Nephron (organoid): Measurements from ENCODE around the gene CFAP46.

Experiments used
- H3K27ac Mint-ChIP-seq, 3 experiments: 2 replicates each; pipeline ENCODE4 v1.8.0; 2020; ENCODE audit warnings: mixed read lengths in 3 of 3, mild to moderate bottlenecking in 2 of 3, moderate library complexity in 1 of 3
- H3K27me3 Mint-ChIP-seq: 2 replicates; pipeline ENCODE4 v1.8.0; 2021; ENCODE audit warnings: low read depth, mild to moderate bottlenecking, moderate library complexity, mixed read lengths
- H3K36me3 Mint-ChIP-seq: 2 replicates; pipeline ENCODE4 v1.8.0; 2020; ENCODE audit warnings: low read depth, mixed read lengths
- H3K4me1 Mint-ChIP-seq: 2 replicates; pipeline ENCODE4 v1.8.0; 2020; ENCODE audit warnings: mixed read lengths
- H3K4me3 Mint-ChIP-seq, 3 experiments: 2 replicates each; pipeline ENCODE4 v1.8.0; 2020; ENCODE audit warnings: mild to moderate bottlenecking in 3 of 3, mixed read lengths in 3 of 3, moderate library complexity in 2 of 3
- H3K9me3 Mint-ChIP-seq: 2 replicates; pipeline ENCODE4 v1.8.0; 2020; ENCODE audit warnings: mixed read lengths
- TF ChIP-seq, protein P1 (sequence below), 3 experiments: fragments of 200-600 bp; sonication (generic); IDR thresholded peaks; one replicate each; pipeline ENCODE4 v1.5.0; 2021; ENCODE audit warnings: antibody characterized with exemption in 3 of 3; ENCODE audit not compliant: unreplicated experiment in 3 of 3

CFAP46 gene

DNA sequence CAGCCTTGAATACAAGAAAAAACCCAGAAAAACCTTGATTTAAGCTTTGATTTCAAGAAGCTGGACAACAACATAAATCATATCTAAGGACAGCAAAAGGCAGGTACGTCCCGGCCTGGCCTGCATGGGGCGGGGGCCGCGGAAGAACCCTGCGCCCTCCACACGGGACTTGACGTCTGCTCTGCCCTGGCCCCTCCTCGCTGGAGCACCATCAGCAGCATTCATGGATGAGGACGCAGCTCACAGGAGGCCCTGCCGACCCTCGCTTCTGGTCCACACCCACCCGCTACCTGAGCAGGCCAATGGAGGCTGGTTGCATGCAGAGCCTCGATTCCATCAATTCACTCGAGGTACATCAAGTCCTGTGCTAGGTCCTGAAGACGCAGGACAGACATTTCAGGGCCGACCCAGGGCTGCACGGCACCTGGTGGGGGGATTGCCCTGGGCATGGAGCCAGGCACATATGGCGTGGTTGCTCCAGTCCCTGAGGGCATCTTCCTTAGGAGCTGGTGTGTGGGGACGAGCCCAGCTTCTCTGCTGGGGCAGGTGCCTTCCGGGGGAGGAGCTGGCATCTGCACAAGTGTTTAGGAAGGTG, 93.3 kb downstream of the CFAP46 start:
- H3K27ac Mint-ChIP-seq: no peak overlapping the region
- TF ChIP-seq, protein P1, sequence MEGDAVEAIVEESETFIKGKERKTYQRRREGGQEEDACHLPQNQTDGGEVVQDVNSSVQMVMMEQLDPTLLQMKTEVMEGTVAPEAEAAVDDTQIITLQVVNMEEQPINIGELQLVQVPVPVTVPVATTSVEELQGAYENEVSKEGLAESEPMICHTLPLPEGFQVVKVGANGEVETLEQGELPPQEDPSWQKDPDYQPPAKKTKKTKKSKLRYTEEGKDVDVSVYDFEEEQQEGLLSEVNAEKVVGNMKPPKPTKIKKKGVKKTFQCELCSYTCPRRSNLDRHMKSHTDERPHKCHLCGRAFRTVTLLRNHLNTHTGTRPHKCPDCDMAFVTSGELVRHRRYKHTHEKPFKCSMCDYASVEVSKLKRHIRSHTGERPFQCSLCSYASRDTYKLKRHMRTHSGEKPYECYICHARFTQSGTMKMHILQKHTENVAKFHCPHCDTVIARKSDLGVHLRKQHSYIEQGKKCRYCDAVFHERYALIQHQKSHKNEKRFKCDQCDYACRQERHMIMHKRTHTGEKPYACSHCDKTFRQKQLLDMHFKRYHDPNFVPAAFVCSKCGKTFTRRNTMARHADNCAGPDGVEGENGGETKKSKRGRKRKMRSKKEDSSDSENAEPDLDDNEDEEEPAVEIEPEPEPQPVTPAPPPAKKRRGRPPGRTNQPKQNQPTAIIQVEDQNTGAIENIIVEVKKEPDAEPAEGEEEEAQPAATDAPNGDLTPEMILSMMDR (IDR thresholded peaks at IDR 0.05; ENCODE audit: unreplicated experiment in 3 of 3): no peak
- peaks cover 15% of the 10 kb centered on the region for H3K9me3 Mint-ChIP-seq
- peaks cover 23% of the 10 kb centered on the region for H3K27me3 Mint-ChIP-seq
- H3K4me3 Mint-ChIP-seq: no peak overlapping the region
- H3K36me3 Mint-ChIP-seq: no peaks in the 10 kb centered on the region
- peaks cover 7% of the 10 kb centered on the region for H3K4me1 Mint-ChIP-seq

DNA sequence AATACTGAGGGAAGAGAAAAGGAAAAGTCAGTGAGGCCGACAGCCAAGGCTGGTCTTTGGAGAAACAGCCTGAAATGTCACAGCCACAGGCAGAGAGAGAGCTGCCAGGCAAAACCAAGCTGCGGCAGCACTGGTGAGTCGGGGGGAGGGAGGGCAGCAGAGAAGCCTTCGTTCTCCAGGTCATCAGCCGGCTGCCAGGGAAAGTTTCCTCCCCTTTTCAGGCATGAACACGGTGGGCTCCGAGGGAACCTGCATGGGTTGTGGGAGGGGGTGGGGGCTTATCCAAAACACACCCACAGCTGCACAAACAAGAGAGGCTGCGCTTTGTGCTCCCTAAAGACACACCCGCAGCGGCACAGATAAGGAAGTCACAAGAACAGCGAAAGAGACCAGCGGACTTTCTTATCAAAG, 94.1 kb downstream of the CFAP46 start:
- peaks cover 7% of the 10 kb centered on the region for H3K4me1 Mint-ChIP-seq
- H3K27ac Mint-ChIP-seq: no peak overlapping the region
- H3K4me3 Mint-ChIP-seq: no peak overlapping the region
- peaks cover 10% of the 10 kb centered on the region for H3K9me3 Mint-ChIP-seq
- H3K36me3 Mint-ChIP-seq: no peaks in the 10 kb centered on the region
- peaks cover 19% of the 10 kb centered on the region for H3K27me3 Mint-ChIP-seq
- TF ChIP-seq, protein P1 (IDR thresholded peaks at IDR 0.05; ENCODE audit: unreplicated experiment in 3 of 3): no peak

DNA sequence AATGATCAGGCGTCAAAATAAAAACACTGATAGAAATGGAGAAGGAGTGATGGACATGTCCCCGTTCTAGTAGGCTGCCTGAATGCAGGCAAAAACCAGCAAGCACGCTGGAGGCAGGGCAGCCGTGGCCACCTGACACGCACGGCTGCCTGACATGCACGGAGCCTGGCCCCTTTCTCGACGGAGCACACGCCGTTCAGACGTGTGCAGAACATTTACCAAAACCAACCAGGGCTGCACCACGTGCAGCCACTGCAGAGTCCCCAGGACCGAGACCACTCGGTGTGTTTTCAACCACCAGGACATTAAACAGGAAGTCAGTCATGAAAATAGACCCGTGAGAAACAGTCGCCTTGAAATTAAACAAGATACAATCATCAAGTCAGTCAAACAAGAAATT, 94.5 kb downstream of the CFAP46 start:
- TF ChIP-seq, protein P1 (IDR thresholded peaks at IDR 0.05; ENCODE audit: unreplicated experiment in 3 of 3): no peak

GRCh38 chr10:132847416-132847777, 95.0 kb downstream of the CFAP46 start:
- Mint-ChIP-seq H3K27ac (no peak overlapping the region), H3K27me3 (peaks cover 20% of the 10 kb centered on the region), H3K4me1 (peaks cover 7% of the 10 kb centered on the region), H3K4me3 (no peak overlapping the region), H3K9me3 (peaks cover 13% of the 10 kb centered on the region), H3K36me3 (no peaks in the 10 kb centered on the region)
- TF ChIP-seq, protein P1 (IDR thresholded peaks at IDR 0.05; ENCODE audit: unreplicated experiment in 3 of 3): no peak

More for the DNA sequence above, 94.5 kb downstream of the CFAP46 start:
- peaks cover 9% of the 10 kb centered on the region for H3K9me3 Mint-ChIP-seq
- no peaks in the 10 kb centered on the region for H3K36me3 Mint-ChIP-seq
- H3K27ac Mint-ChIP-seq: no peak overlapping the region
- no peak overlapping the region for H3K4me3 Mint-ChIP-seq
- peaks cover 7% of the 10 kb centered on the region for H3K4me1 Mint-ChIP-seq
- peaks cover 19% of the 10 kb centered on the region for H3K27me3 Mint-ChIP-seq

DNA sequence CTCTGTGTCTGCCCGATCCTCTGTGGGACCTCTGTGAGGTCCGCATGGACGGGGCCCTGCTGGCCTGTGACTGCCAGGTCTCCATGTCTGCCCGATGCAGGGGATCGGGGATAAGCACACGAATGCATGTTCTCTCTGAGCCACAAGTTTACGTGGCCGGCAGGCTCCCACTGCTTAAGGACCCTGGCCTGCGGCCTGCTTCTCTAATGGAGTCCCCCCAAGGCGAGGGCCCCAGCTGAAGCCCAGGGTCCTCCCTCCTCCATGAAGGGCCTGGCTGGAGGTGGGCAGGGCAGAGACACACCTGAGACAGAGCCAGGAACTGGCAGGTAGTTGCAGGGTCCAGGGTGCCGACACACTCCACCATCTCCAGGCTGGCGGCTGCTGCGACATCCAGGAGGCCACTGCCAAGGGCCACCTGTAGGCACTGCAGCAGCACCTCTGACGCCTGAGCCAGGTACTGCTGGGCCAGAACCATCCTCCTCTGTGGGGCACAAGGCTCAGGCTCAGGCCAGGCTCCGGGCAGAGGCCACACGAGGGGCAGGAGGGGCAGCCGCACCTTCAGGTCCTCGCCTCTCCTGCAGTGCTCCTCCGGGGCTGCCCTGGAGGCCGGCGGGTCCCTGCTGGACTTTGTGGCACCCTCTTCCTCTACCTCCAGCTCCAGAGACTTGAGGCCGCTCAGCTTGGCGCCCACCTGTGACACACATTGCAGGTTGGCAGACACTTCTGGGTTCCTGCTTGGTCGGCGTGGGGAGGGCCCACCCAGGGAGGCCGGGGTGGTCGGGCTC, 95.5 kb downstream of the CFAP46 start:
- Mint-ChIP-seq H3K27me3 (peaks cover 26% of the 10 kb centered on the region), H3K9me3 (peaks cover 18% of the 10 kb centered on the region), H3K4me1 (peaks cover 7% of the 10 kb centered on the region), H3K4me3 (no peak overlapping the region), H3K27ac (no peak overlapping the region), H3K36me3 (no peaks in the 10 kb centered on the region)
- TF ChIP-seq, protein P1 (IDR thresholded peaks at IDR 0.05; ENCODE audit: unreplicated experiment in 3 of 3): no peak
